Measurements from ENCODE around the gene CGNL1.

The CGNL1 gene

GRCh38 chr15:57444877-57445513 is 68.7 kb downstream of the CGNL1 start:
- TF ChIP-seq CTCF (IDR thresholded peaks at IDR 0.05; ENCODE audit: borderline replicate concordance, insufficient read depth, low read depth, low read length) = no peak
- H3K4me3 ChIP-seq (ENCODE audit: low read depth, low read length) = no peak overlapping the region

GRCh38 chr15:57445872-57446271 is 69.6 kb downstream of the CGNL1 start:
- TF ChIP-seq CTCF (IDR thresholded peaks at IDR 0.05; ENCODE audit: borderline replicate concordance, insufficient read depth, low read depth, low read length) = no peak
- H3K4me3 ChIP-seq (ENCODE audit: low read depth, low read length) = no peak overlapping the region

- no peak overlapping the region for H3K4me3 ChIP-seq (ENCODE audit: low read depth, low read length)
- no peak for TF ChIP-seq CTCF (IDR thresholded peaks at IDR 0.05; ENCODE audit: borderline replicate concordance, insufficient read depth, low read depth, low read length)
Measured at GRCh38 chr15:57446393-57446792, 70.1 kb downstream of the CGNL1 start.

DNA sequence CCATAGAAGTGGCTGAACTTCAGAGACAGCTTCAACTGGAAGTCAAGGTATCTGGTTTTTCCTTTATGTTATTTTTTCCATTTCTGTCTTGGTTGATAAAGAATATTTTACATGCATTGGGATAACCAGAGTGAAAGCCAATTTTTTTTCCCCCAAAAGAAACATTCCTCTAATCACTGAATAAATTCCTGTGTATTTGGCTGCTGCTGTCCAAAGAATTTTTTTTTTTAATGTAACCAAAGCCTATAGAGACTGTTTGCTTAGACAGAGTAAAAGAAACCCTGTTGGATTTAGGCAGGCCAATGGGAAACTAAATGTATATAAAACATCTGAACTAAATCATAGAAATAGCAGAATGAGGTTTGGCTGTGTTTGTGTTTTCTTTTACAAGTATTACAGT is 75.2 kb downstream of the CGNL1 start:
- no peak overlapping the region for H3K4me3 ChIP-seq (ENCODE audit: low read depth, low read length)
- no peak for TF ChIP-seq CTCF (IDR thresholded peaks at IDR 0.05; ENCODE audit: borderline replicate concordance, insufficient read depth, low read depth, low read length)

GRCh38 chr15:57452090-57452754 is 75.9 kb downstream of the CGNL1 start:
- no peak overlapping the region for H3K4me3 ChIP-seq (ENCODE audit: low read depth, low read length)
- no peak for TF ChIP-seq CTCF (IDR thresholded peaks at IDR 0.05; ENCODE audit: borderline replicate concordance, insufficient read depth, low read depth, low read length)

GRCh38 chr15:57455929-57456328 is 79.6 kb downstream of the CGNL1 start:
- no peak overlapping the region for H3K4me3 ChIP-seq (ENCODE audit: low read depth, low read length)
- no peak for TF ChIP-seq CTCF (IDR thresholded peaks at IDR 0.05; ENCODE audit: borderline replicate concordance, insufficient read depth, low read depth, low read length)

GRCh38 chr15:57456559-57456958 is 80.3 kb downstream of the CGNL1 start:
- TF ChIP-seq CTCF (IDR thresholded peaks at IDR 0.05; ENCODE audit: borderline replicate concordance, insufficient read depth, low read depth, low read length) = no peak
- no peak overlapping the region for H3K4me3 ChIP-seq (ENCODE audit: low read depth, low read length)
